ENCODE data around the gene WDR27. TPM values are rescaled to one million over a fixed set of nuclear protein-coding genes. Genes with fewer than 3 reads are reported as not detected.
"Not testable (repeated sequence)": the region's sequence is repeated elsewhere in the genome, so short reads cannot be mapped to it uniquely, and the experiment has no call there.

Gene WDR27
- total RNA-seq, 1 experiment from 2014 or later, result 10.6 TPM

DNA sequence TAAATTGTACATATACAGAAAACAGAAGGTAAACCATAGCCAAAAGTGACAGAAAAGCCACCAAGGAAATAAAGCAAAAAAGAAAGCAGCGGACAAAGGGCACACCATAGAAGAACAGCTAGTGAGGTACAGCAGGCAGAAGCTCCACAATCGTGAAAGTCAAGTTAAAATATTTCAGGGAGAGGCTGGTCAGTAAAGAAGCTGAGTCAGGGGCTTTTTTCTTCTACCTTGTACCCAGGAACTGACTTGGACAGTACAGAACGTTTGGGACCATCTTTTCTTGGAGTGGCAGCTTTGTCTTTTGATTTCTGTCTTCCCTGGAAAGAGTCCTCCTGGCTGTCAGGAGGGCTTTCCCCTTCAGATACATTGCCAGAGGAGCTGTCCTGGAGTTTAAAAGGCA lies 8.2 kb upstream of the WDR27 start:
- DNase-seq (ENCODE audit: low read depth), result no peak

DNA sequence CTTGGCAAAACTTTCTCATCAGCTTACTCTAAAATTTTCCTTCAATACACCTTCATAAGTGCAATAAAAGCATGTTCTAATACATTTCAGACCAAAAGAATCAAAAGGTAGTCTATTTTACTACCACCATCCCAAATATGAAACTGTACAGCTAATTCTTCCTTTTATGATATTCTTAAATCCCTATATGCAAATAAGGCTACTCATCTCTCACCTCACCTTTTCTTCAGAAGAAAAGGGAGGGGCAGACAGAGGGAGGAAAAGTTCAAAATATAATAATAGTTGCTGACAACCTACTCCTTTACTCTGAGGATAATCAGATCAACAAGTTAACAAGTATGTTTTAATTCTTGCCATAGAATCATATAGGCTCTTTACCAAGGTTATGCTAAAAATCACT lies 7.5 kb upstream of the WDR27 start:
- DNase-seq (ENCODE audit: low read depth), result no peak

DNA sequence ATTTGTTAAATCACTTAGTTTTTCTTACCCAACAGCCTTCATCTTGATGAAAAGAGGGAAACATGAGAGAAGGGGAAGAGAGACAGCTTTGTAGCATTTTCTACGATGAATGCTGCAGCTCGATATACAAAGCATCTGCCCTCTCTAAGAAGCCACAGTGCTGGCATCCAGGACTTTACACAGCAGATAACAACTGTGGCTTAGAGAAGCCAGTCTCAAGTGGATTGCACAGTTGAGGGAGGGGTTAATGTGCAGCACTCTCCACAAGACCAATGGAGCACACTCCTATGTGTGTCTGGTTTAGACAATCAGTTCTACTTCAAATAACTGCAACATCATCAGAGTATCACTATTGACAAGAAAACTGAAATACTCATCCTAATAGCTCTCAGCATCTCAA lies 5.9 kb upstream of the WDR27 start:
- DNase-seq (ENCODE audit: low read depth), result no peak

DNA sequence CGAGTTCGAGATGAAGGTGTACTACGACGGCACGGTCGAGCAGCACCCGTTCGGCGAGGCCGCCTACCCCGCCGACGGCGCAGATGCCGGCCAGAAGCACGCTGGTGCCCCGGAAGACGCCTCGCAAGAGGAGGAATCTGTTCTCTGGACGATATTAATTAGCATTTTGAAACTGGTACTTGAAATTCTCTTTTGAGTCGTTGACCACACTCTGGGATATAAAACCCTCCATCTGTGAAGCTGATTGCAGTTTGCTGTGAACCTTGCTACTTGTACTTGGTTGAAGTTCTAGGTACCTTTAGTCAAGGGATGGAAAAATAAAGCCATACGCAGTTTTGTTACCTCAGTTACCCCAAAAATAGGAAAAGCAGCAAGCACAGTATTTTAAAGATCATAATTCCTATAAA lies 1.0 kb upstream of the WDR27 start:
- no peak for DNase-seq (ENCODE audit: low read depth)

DNA sequence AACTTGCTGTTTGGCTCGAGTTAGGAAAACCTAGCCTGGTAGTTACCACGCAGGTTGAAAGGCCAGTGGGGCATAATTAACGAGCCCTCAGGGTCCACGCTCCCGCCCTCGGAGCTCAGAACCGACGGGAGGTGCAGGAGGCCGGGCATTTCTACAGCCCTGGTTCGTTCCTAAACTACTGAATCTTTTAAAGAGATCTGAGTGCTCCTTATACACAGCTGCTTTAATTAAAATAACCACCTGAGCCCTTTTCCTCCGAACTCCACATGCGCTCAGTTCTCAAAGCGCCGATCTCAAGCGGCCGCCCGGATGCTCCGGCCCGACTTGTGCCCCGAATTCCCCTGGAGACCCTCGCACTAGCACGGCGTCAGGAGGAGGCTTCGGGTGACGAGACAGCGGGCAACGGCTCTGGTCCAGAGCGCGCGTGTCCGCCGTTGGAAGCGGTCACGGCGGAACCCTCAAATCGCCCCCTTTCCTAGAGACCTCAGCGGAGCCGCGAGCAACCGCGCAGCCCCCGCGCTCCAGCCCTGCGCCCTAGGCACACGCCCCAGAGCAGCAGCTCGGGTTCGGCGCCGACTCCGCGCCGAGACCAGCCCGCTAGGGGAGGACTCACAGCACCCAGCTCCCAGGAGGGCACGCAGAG lies 397 bp downstream of the WDR27 start:
- peak; percentile 41 for DNase-seq (ENCODE audit: low read depth)

DNA sequence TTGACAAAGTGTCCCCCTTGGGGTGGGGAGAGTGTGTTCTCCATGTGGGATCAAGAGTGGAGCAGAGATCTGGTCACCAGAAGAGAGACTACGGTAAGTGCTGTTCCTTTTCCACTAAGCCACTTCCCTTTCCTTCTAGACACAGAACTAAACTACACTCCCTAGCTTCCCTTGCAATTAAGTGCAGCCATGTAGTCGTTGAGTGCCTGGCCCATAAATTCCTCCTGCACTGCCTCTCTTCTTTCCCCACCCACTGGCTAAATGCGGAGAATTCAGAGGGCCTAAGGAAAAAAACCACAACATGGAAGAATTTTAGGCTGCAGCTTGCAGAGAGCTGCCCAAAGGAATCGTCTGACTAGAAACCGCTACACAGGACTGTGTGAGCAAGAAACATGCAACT lies 1.5 kb downstream of the WDR27 start:
- DNase-seq (ENCODE audit: low read depth), result peak; percentile 45

DNA sequence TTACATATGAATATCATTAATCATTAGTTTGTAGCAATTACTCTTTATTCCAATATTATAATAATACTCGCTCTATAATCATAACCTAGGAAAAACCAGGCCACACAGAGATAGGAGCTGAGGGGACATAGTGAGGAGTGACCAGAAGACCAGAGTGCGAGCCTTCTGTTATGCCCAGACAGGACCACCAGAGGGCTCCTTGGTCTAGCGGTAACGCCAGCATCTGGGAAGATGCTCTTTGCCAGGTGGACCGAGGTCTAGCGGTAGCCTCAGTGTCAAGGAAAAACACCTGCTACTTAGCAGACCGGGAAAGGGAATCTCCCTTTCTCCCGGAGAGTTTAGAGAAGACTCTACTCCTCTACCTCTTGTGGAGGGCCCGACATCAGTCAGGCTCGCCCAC lies 4.7 kb downstream of the WDR27 start:
- DNase-seq (ENCODE audit: low read depth), result not testable (repeated sequence)

DNA sequence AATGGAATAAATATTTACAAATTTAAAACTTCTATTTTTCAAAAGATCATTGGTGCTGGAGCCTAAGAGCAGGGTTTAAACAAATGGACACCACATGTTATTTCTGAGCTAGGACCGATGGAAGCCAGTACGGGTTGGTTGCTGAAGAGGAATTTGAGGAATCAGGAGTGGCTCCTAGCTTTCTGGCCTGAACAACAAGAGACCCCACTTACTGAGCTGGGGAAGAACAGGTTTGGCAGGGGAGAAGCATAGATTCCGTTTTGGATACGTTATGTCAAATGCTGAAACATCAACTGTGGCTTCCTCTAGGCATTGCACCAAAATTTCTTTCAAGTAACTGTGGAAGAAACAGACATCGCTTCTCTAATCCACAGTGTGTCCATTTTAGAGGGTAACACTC lies 6.7 kb downstream of the WDR27 start:
- DNase-seq (ENCODE audit: low read depth), result no peak

DNA sequence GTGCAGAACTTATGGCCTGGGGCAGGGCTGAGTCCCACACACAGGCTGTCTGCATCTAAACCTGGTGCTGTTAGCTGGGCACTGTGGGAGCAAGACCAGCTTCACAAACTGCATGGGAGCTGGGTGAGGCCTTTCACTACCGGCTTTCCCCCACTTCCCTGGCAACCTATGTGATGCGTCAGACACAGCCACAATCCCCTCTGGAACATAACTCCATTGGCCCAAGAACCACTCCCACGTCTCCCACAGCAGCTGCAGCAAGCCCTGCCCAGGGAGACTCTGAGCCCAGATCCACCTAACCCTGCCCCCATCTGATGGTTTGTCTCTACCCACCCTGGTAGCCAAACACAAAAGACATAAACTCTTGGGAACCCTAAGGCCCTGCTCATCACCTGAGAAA lies 9.3 kb downstream of the WDR27 start:
- no peak for DNase-seq (ENCODE audit: low read depth)

DNA sequence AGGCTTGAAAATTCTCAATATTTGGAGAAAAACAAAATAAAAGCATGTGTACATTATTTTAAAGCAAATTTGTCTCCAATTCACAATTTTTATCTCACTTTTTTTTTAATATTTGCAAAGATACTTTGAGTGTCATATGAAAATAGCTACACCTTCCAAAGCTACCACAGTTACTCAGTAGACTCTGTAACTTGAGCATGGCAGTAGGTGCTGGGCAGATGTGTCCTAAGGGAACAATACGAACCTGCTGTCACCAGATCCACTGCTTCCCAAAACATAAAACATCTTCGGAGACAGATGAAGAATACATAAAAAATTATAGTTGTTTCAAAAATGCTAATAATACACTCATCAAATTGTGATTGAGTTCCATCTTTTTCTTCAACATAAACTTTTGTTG lies 10.6 kb downstream of the WDR27 start:
- no peak for DNase-seq (ENCODE audit: low read depth)

DNA sequence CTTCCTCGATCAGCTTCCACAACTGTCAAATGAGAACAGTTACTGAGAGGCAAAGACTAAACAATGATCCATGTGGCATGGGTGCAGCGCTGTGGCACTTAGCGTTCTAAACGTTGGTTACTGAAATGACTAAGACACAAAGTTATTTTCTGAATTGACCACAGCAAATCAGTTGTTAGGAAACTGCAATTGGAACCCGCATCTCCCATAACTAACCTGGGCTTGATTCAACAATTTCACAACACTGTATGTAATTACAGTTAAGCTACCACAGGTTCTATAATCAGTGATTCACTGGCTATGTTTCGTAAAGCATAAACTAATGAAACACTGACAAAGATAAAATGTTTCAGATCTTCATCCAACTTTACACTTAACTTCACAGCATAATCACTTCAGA lies 12.5 kb downstream of the WDR27 start:
- DNase-seq (ENCODE audit: low read depth), result peak; percentile 98

DNA sequence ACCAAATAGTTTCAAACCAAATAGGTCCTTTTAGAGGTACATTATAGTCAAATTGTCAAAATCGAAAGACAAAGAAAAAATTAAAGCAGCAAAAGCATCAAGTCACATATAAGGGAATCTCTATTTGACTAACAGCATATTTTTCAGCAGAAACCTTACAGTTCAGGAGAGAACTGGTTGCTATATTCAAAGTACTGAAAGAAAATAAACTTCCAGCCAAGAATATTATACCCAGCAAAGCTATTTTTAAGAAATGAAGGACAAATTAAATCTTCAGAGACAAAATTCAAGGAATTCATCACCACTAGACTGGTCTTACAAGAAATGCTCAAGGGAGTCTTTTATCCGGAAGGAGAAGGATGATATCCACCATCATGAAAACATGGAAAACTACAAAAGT lies 16.0 kb downstream of the WDR27 start:
- no peak for DNase-seq (ENCODE audit: low read depth)

DNA sequence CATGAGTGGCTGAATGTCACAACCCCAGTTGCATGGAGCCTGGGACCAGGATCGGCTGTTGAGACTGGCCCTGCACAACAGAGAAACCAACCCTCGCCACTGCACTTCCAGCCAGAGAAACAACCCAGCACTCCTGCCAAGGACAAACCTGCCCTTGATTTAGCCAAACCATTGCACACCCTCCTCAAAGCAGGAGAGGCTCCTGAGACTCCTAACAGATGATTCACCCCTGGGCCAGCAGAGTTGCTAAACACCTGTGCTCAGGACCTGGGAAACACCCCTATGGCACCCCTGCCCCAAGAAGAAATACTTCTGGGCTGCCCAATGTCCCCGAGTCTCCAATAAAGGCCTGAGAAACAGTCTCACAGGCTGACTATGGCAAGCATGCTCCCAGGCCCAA lies 17.8 kb downstream of the WDR27 start:
- DNase-seq (ENCODE audit: low read depth), result no peak

DNA sequence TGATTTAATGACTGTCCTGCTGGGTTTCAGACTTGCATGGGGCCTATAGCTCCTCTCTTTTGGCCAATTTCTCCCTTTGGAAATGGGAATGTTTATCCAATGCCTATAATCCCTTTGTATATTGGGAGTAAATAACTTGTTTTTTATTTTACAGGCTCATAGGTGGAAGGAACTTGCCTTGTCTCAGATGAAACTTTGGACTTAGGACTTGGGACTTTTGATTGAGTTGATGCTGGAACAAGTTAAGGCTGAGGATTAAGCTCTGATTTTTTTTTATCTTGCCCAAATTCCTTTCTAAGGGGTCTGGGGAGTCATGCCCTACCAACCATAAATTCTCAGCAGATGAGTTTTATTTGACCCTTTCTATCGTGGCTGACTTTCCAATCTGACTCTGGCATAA lies 23.5 kb downstream of the WDR27 start:
- no peak for DNase-seq (ENCODE audit: low read depth)

DNA sequence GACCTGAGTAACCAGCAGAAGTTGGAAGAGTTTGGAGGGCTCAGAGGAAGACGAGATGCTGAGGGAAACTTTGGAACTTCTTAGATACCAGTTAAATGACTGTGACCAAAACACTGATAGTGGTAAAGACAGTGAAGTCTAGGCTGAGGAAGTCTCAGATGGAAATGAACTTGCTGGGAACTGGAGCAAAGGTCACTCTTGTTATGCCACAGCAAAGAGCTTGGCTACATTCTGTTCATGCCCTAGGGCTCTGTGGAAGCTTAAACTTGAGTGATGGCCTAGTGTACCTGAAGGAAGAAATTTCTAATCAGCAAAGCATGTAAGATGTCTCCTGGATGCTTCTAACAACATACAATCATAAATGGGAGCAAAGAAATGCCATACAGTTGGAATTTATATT lies 24.7 kb downstream of the WDR27 start:
- peak; percentile 83 for DNase-seq (ENCODE audit: low read depth)

DNA sequence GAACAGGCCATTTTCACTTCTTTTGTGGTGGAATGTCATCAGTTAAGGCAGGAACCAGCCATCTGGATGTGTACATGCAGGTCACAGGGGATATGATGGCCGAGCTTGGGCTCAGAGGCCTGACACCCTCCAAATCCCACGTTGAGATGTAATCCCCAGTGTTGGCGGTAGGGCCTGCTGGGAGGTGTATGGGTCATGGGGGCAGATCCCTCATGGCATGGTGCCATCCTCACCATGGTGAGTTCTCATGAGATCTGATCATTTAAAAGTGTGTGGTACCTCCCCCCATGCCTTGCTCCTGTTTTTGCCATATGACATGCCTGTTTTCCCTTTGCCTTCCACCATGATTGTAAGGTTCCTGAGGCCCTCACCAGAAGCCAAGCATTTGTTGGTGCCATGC lies 26.8 kb downstream of the WDR27 start:
- DNase-seq (ENCODE audit: low read depth), result no peak

DNA sequence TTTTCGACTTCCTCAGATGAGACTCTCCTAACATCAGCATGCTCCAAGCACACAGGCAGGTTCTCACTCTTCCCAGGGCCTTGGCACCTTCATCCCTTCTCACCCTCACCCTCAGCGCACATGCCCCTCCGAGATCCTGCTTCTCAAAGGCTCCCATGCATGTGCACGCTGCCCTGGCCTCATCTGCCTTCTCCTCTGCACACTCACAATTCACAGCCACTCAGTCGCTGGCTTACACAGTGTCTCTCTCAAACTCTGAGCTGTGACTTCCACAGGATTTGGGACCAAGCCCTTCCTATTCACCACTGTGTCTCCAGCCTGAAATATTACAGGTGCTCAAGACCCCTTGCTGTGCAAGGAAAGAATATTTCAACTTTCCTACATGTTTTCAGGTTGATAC lies 30.3 kb downstream of the WDR27 start:
- no peak for DNase-seq (ENCODE audit: low read depth)

DNA sequence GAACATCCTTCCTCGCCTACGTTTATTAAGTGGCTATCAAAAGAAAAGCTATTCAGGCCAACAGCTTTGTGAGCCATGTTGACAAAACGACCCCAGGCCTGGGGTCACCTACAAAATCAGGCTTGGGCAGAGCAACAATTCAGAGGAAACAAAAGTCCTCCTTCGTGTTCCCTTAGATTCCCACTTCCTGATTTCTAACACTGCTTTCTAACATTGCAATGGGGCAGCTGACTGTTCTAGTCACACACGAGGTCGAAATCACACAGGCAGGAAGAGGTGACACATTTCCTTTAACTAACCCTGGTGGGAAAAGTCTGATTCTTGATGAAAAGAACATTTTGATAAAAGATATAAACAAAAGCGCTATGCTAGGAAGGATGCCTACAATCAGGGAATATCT lies 31.9 kb downstream of the WDR27 start:
- peak; percentile 43 for DNase-seq (ENCODE audit: low read depth)

DNA sequence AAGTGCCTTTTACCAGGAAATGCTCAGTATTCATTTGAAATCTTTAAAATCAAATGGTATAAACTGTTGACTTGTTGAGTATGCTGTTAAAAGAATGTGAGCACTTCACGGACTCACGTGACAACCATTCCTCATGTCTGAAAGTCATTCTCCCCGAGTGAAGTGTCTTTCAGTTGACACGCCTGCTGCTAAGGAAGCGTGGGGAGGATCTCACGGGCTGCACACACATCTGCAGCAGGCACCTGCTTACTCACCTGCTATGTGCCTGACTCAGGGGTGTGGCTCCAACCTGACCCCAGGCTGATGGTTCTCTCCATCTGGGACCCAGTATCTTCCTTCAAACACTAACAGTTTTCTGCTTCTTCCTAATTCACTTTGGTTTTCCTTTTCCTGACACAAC lies 32.7 kb downstream of the WDR27 start:
- no peak for DNase-seq (ENCODE audit: low read depth)

DNA sequence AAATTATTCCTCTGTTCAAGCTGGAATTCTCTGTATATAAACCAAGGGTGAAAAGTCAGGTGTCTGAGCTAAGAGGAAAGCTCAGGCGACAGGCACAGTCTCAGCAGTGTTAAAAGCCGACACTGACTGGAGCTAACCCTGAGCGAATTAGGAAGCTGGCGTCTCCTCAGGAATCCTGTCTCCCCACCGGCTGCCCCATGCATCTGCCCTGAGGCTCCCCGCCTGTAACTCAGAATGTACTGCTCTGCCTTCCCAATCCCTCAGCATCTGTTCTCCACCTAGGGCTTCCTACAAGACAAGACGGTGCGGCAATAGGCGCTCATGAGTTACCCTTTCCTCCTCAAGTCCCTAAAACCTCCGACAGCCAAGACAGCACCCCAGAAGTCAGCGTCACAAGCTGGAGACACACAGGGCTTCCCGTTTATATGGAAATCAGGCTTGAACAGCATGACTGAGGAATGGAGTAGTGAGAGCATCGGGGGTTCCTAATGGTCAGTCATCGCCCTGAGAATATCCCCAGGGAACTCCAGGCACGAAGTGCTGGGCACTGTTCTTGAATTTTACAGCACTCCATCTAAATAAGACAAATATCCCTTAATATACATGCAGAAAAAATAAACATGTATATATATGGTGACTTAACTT lies 33.5 kb downstream of the WDR27 start:
- no peak for DNase-seq (ENCODE audit: low read depth)

DNA sequence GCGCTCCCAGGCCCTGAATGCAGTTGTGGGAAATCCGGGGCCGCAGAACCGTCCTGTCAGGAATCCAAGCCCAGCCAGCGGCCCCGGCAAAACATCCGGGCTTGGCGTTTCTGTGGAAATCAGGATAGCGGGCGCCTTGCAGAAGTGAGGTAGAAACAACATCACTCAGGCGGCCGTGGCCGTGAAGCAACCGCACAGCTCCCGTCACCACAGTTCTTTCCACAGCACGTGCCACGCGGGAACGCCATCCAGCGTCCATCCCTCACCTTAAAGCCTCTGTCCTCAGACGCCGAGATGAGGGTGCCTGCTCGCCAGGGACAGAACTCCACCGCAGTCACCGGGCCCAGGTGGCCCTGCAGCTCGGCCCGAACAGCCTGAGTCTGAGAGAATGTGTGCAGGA lies 34.1 kb downstream of the WDR27 start:
- DNase-seq (ENCODE audit: low read depth), result no peak

DNA sequence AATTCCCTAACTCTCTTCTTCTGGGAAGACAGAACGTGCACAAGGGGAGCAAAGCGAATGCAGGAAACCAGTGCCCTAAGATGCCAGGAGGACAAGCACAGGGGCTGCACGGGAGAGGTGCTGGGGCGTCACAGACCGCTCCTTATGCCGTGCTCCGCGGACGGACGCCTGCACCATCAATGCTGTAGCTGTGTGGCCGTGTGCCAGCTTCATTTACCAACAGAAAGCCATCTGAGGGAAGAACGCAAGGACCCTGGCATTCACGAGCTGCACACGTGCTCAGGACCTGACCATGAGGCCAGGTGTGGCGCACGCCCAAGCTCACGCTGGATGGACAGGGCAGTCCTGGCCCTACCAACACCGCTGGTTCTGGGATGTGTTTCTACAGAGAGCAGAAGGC lies 35.4 kb downstream of the WDR27 start:
- no peak for DNase-seq (ENCODE audit: low read depth)

DNA sequence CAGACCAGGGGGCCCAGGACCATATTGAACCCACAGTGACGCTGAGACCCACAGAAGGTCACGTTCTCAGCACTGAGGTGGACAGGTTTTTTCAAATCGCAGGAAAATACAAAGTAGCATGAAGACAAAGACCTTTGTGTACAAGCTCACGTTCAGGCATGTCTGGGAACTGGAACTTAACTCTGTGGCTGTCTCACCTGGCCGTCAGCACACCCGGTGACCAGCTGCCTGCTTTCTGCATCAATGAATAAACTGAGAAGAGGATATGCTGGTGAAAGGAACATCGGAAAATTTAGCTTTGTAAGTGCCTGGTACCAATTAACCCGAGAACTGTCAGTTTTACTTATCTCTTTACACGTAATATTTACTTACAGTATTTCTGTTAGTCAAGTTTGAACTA lies 36.5 kb downstream of the WDR27 start:
- no peak for DNase-seq (ENCODE audit: low read depth)

DNA sequence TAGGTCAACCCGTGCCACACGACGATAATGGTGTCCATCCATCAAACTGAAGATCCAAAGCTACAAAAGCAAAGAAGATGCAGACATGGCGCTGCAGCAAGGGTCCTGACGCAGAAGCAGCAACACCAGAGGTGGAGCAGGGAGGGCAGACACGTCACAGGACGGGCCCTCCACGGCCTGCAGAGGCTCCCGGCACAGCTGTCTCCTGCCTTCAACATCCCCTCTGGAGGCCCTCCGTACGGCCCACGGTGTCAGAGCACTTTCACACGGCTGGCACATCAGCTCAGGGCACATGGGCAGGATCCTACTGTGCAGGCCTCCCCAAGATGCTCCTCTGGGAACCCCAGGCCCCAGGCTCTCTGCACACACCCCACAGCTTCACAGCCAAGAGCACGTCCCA lies 37.6 kb downstream of the WDR27 start:
- no peak for DNase-seq (ENCODE audit: low read depth)
